ENCODE data around the gene PHKB. TPM values are rescaled to one million over a fixed set of nuclear protein-coding genes. Genes with fewer than 3 reads are reported as not detected.
"Not testable (repeated sequence)": the region's sequence is repeated elsewhere in the genome, so short reads cannot be mapped to it uniquely, and the experiment has no call there.

Gene PHKB
- total RNA-seq, 1 donor from 2014 or later = 48.4 TPM

- DNase-seq (ENCODE audit: low read depth in 2 of 2) = no peak
Measured at GRCh38 chr16:47469227-47469626, 8.1 kb downstream of the PHKB start.

GRCh38 chr16:47470211-47470610, 9.1 kb downstream of the PHKB start:
- DNase-seq (ENCODE audit: low read depth in 2 of 2) = no peak

GRCh38 chr16:47470810-47471209, 9.7 kb downstream of the PHKB start:
- no peak for DNase-seq (ENCODE audit: low read depth in 2 of 2)

GRCh38 chr16:47473004-47473403, 11.9 kb downstream of the PHKB start:
- not testable (repeated sequence) for DNase-seq (ENCODE audit: low read depth in 2 of 2)

- no peak for DNase-seq (ENCODE audit: low read depth in 2 of 2)
Measured at GRCh38 chr16:47473792-47474191, 12.7 kb downstream of the PHKB start.

GRCh38 chr16:47475786-47476185, 14.7 kb downstream of the PHKB start:
- DNase-seq (ENCODE audit: low read depth in 2 of 2) = peak in 1 of 2 donors; percentile 9

GRCh38 chr16:47476654-47477345, 15.7 kb downstream of the PHKB start:
- DNase-seq (ENCODE audit: low read depth in 2 of 2) = no peak

- no peak for DNase-seq (ENCODE audit: low read depth in 2 of 2)
Measured at GRCh38 chr16:47477679-47478078, 16.5 kb downstream of the PHKB start.

GRCh38 chr16:47480410-47480809, 19.3 kb downstream of the PHKB start:
- no peak for DNase-seq (ENCODE audit: low read depth in 2 of 2)

GRCh38 chr16:47481698-47482374, 20.7 kb downstream of the PHKB start:
- DNase-seq (ENCODE audit: low read depth in 2 of 2) = no peak

GRCh38 chr16:47483616-47484015, 22.5 kb downstream of the PHKB start:
- no peak for DNase-seq (ENCODE audit: low read depth in 2 of 2)

GRCh38 chr16:47486856-47487255, 25.7 kb downstream of the PHKB start:
- DNase-seq (ENCODE audit: low read depth in 2 of 2) = no peak

GRCh38 chr16:47488051-47488450, 26.9 kb downstream of the PHKB start:
- no peak for DNase-seq (ENCODE audit: low read depth in 2 of 2)

- DNase-seq (ENCODE audit: low read depth in 2 of 2) = no peak
Measured at GRCh38 chr16:47490471-47490870, 29.3 kb downstream of the PHKB start.

GRCh38 chr16:47492036-47492427, 30.9 kb downstream of the PHKB start:
- no peak for DNase-seq (ENCODE audit: low read depth in 2 of 2)

GRCh38 chr16:47492428-47493377, 31.6 kb downstream of the PHKB start:
- DNase-seq (ENCODE audit: low read depth in 2 of 2) = peak; percentile 41 to 42

GRCh38 chr16:47493381-47494337, 32.5 kb downstream of the PHKB start:
- DNase-seq (ENCODE audit: low read depth in 2 of 2) = no peak

GRCh38 chr16:47499080-47499699, 38.1 kb downstream of the PHKB start:
- no peak for DNase-seq (ENCODE audit: low read depth in 2 of 2)

GRCh38 chr16:47499700-47500264, 38.7 kb downstream of the PHKB start:
- no peak for DNase-seq (ENCODE audit: low read depth in 2 of 2)

- peak in 1 of 2 donors; percentile 53 for DNase-seq (ENCODE audit: low read depth in 2 of 2)
Measured at GRCh38 chr16:47503936-47504335, 42.8 kb downstream of the PHKB start.

All from dermis microvascular lymphatic vessel endothelial cell (primary cell).